Gastroesophageal sphincter (tissue), 4 donors: ENCODE data around the gene HTR5A. TPM values are rescaled to one million over a fixed set of nuclear protein-coding genes. Genes with fewer than 3 reads are reported as not detected.

Source experiments
- ATAC-seq: fragments of 150-250 bp; one replicate; pipeline ENCODE4 v1.9.1; 2016; ENCODE audit warnings: mild to moderate bottlenecking, moderate library complexity
- H3K27ac ChIP-seq, 4 donors: fragments of 200-600 bp; sonication (generic) in 3 of 4; 1 replicate in 3 of 4; 2 replicates in 1 of 4; pipeline ENCODE4 v1.5.1; 2016 to 2019
- H3K27me3 ChIP-seq: fragments of 200-600 bp; sonication (generic); one replicate; pipeline ENCODE4 v1.5.1; 2019
- H3K36me3 ChIP-seq, 2 donors: fragments of 200-600 bp; sonication (generic); one replicate each; pipeline ENCODE4 v1.5.1; 2019; ENCODE audit warnings: control low read depth in 1 of 2
- H3K4me1 ChIP-seq, 3 donors: fragments of 200-600 bp; sonication (generic); 1 replicate in 2 of 3; 2 replicates in 1 of 3; pipeline ENCODE4 v1.5.1; 2016 to 2019; ENCODE audit warnings: control low read depth in 2 of 3
- H3K4me3 ChIP-seq, 2 donors: fragments of 200-600 bp; sonication (generic); one replicate each; pipeline ENCODE4 v1.5.1; 2019; ENCODE audit warnings: mild to moderate bottlenecking in 1 of 2, moderate library complexity in 1 of 2
- H3K9me3 ChIP-seq, 3 donors: fragments of 200-600 bp; sonication (generic); one replicate each; pipeline ENCODE4 v1.5.1; 2017 to 2019; ENCODE audit warnings: control low read depth in 2 of 3
- EP300 ChIP-seq: sonication (generic); formaldehyde crosslinking; IDR thresholded peaks from one replicate; pipeline ENCODE4 v1.6.1; 2017; ENCODE audit warnings: antibody characterized with exemption, mild to moderate bottlenecking
- POLR2A ChIP-seq, 2 donors: fragments of 450-650 bp; IDR thresholded peaks; one replicate each; pipeline ENCODE4 v1.6.1; 2017; ENCODE audit warnings: antibody characterized with exemption in 2 of 2, mild to moderate bottlenecking in 2 of 2, moderate library complexity in 1 of 2
- POLR2AphosphoS5 ChIP-seq: sonication (generic); formaldehyde crosslinking; IDR thresholded peaks from one replicate; pipeline ENCODE4 v1.6.1; 2017; ENCODE audit warnings: antibody characterized with exemption
- WGBS, 2 donors: methylation state at CpG; one replicate each; pipeline ENCODE4 v1.1.5; 2018; ENCODE audit warnings: low coverage in 1 of 2; 5-methylcytosine and 5-hydroxymethylcytosine counted together
- total RNA-seq, 4 donors: library from RNA; depleted of rRNA; stranded (reverse); fragments of >200 nt; gene quantifications; one replicate each; pipeline ENCODE4 v1.1.0, GENCODE V29; 2016
- TF ChIP-seq, protein P1 (sequence below), 4 experiments: fragments of 200-600 bp in 2 of 4; fragments of 450-650 bp in 2 of 4; sonication (generic) in 1 of 4; IDR thresholded peaks; one replicate each; pipeline ENCODE4 v1.5.1; 2017 to 2019; ENCODE audit warnings: antibody characterized with exemption in 4 of 4, mild to moderate bottlenecking in 2 of 4, moderate library complexity in 2 of 4

HTR5A gene
- total RNA-seq, 4 donors from 2014 or later, result not detected

DNA sequence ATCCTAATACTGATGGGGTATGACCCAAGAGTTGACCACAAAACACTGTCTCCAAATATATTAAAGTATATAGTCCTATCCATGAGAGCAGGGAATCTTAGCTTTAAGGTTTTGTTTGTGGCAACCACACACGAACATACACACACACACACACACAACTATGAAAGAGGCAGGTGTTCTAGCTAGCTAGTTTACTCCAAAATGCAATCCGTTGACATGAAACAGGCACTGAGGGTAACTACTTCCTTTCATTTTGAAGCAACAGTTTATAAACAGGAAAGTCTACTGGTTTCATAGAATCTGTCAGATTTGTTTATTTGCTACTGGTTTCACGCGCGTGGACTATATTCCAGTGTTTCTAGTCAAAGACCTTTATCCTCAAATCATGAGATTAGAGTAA lies 14.8 kb downstream of the HTR5A start:
- Histone ChIP-seq H3K4me3 (no peak overlapping the region), H3K27ac (no peak overlapping the region), H3K9me3 (peaks cover 0 to 10% (median 0%) of the 10 kb centered on the region in 3 donors), H3K27me3 (peaks cover 52% of the 10 kb centered on the region), H3K36me3 (no peaks in the 10 kb centered on the region), H3K4me1 (no peaks in the 10 kb centered on the region)
- TF ChIP-seq POLR2AphosphoS5 (no peak), POLR2A (IDR thresholded peaks at IDR 0.05) (no peak), EP300 (no peak)
- TF ChIP-seq, protein P1, sequence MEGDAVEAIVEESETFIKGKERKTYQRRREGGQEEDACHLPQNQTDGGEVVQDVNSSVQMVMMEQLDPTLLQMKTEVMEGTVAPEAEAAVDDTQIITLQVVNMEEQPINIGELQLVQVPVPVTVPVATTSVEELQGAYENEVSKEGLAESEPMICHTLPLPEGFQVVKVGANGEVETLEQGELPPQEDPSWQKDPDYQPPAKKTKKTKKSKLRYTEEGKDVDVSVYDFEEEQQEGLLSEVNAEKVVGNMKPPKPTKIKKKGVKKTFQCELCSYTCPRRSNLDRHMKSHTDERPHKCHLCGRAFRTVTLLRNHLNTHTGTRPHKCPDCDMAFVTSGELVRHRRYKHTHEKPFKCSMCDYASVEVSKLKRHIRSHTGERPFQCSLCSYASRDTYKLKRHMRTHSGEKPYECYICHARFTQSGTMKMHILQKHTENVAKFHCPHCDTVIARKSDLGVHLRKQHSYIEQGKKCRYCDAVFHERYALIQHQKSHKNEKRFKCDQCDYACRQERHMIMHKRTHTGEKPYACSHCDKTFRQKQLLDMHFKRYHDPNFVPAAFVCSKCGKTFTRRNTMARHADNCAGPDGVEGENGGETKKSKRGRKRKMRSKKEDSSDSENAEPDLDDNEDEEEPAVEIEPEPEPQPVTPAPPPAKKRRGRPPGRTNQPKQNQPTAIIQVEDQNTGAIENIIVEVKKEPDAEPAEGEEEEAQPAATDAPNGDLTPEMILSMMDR (IDR thresholded peaks at IDR 0.05), result no peak
- WGBS, 2 donors, result 69 to 75% methylated on average over 5 of the region's 5 CpGs
- ATAC-seq, result no peak

DNA sequence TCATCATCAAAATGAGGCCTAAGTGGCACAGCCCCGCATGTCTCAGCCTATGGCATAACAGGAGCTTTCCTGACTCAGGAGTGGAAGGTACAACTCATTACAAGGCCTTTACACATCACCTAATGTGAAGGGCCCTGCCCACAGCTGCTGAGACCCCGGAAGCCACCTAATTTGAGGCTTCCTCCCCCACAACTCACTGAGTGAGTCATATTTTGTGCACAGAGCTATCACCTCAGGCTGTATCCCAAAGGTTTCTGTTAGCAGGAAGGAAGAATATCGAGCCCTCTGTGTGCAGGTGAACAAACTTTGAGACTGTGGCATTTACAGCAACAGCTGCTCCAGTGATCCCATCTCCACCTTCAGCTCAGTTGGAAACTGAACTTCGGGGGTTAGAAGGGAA lies 20.6 kb downstream of the HTR5A start:
- H3K9me3 ChIP-seq, result no peaks in the 10 kb centered on the region
- no peak overlapping the region for H3K4me3 ChIP-seq
- 50 to 59% methylated on average over 2 of the region's 4 CpGs for WGBS, 2 donors
- H3K4me1 ChIP-seq, result no peaks in the 10 kb centered on the region
- H3K27me3 ChIP-seq, result peaks cover 31% of the 10 kb centered on the region
- ATAC-seq, result no peak
- TF ChIP-seq, protein P1 (IDR thresholded peaks at IDR 0.05), result no peak
- no peak overlapping the region for H3K27ac ChIP-seq
- H3K36me3 ChIP-seq, result no peaks in the 10 kb centered on the region

DNA sequence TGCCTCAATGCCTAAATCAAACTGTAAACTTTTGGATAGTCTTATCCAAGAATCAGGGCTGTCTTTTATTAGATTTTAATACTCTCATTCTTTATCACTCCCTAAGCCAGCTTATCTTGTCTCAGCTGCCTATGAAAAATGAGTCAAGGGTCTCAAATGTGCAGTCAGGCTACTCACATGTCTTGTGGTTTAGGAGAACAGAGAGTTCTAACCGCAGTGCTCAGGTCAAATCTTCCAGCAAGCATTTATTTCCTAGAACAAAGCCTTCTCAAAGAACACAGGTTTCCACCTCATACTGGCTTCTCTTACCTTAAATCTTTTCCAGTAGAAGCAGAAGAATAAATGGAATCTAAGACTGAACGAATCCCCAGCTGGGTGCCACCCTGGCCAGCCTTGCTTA lies 23.5 kb downstream of the HTR5A start:
- no peaks in the 10 kb centered on the region for H3K4me1 ChIP-seq
- peaks cover 30% of the 10 kb centered on the region for H3K27me3 ChIP-seq
- no peak for ATAC-seq
- no peak overlapping the region for H3K4me3 ChIP-seq
- no peaks in the 10 kb centered on the region for H3K9me3 ChIP-seq
- WGBS, 2 donors, result 68 to 75% methylated on average over 2 of the region's 2 CpGs
- no peak overlapping the region for H3K27ac ChIP-seq
- TF ChIP-seq, protein P1 (IDR thresholded peaks at IDR 0.05), result no peak
- TF ChIP-seq POLR2A (IDR thresholded peaks at IDR 0.05), result no peak
- no peak for TF ChIP-seq EP300
- TF ChIP-seq POLR2AphosphoS5, result no peak
- H3K36me3 ChIP-seq, result no peaks in the 10 kb centered on the region

DNA sequence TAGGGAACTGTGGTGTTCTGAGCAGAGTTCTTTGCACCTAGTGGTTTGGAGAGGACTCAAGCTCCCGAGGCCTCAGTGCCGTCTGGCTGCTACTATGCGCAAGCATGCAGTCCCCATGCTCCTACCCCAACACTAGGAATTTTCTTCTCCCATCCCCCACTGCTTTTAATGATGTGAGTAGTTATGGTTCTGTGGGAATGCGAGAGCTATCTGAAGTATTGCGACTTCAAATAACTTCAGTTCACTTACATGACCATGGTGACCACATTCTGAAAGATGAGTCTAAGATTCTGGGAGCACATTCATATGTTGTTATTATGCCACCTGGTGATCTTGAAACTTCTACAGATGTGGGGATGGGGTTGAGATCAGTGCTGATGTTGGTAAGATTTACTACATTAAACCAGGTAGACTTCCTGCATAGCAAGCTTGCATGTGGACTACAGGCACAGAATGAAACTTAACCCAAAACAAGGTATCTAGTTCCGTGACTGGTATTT lies 24.6 kb downstream of the HTR5A start:
- H3K9me3 ChIP-seq, result no peaks in the 10 kb centered on the region

DNA sequence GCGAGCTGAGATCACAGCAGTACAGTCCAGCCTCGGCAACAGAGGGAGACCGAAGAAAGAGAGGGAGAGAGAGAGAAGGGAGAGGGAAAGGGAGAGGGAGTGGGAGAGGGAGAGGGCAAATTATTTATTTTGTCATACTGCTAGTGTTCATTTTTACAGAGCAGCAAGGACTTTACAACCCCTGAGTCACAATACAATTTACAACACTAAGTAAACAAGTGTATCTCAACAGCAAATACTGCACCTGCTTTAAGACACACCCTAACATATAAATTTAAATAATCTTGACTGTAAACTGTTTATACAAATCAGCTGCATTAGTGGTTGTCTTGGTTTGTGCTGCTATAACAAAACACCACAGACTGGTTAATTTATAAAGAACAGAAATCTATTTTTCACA lies 27.2 kb downstream of the HTR5A start:
- TF ChIP-seq EP300, result no peak
- no peak for TF ChIP-seq POLR2A (IDR thresholded peaks at IDR 0.05)
- TF ChIP-seq, protein P1 (IDR thresholded peaks at IDR 0.05), result no peak
- TF ChIP-seq POLR2AphosphoS5, result no peak
- H3K9me3 ChIP-seq, result no peaks in the 10 kb centered on the region

More for the DNA sequence above, 24.6 kb downstream of the HTR5A start:
- Histone ChIP-seq H3K36me3 (no peaks in the 10 kb centered on the region), H3K4me3 (no peak overlapping the region), H3K4me1 (no peaks in the 10 kb centered on the region), H3K27me3 (peaks cover 34% of the 10 kb centered on the region), H3K27ac (no peak overlapping the region)
- TF ChIP-seq, protein P1 (IDR thresholded peaks at IDR 0.05), result no peak
- TF ChIP-seq EP300, result no peak
- TF ChIP-seq POLR2A (IDR thresholded peaks at IDR 0.05), result no peak
- no peak for TF ChIP-seq POLR2AphosphoS5
- no peak for ATAC-seq
- WGBS, 2 donors, result 25 to 69% methylated on average over 1 to 6 of the region's 6 CpGs

More for the DNA sequence above, 27.2 kb downstream of the HTR5A start:
- peaks cover 34% of the 10 kb centered on the region for H3K27me3 ChIP-seq
- no peak overlapping the region for H3K4me3 ChIP-seq
- H3K4me1 ChIP-seq, result no peaks in the 10 kb centered on the region
- WGBS, 2 donors, result 60% methylated on average over 3 of the region's 3 CpGs; no CpG with 5 or more reads in 1 of the 2 donors
- no peak for ATAC-seq
- no peak overlapping the region for H3K27ac ChIP-seq
- no peaks in the 10 kb centered on the region for H3K36me3 ChIP-seq
